DND-41 (cell line): ENCODE results near the gene MFNG.

Source experiments
- EZH2 ChIP-seq: IDR thresholded peaks from 3 replicates; pipeline ENCODE4 v1.6.1; 2012; ENCODE audit warnings: borderline replicate concordance, low read depth, mild to moderate bottlenecking, moderate library complexity, low read length, inconsistent platforms; ENCODE audit not compliant: severe bottlenecking
- TF ChIP-seq, protein P1 (sequence below): IDR thresholded peaks from 2 replicates; pipeline ENCODE4 v1.5.1; 2012; ENCODE audit warnings: borderline replicate concordance, low read length, moderate library complexity, mild to moderate bottlenecking; ENCODE audit not compliant: poor library complexity, severe bottlenecking; ENCODE audit errors: extremely low read depth

GRCh38 chr22:37503183-37503683 lies 17.0 kb upstream of the MFNG start:
- TF ChIP-seq, protein P1, sequence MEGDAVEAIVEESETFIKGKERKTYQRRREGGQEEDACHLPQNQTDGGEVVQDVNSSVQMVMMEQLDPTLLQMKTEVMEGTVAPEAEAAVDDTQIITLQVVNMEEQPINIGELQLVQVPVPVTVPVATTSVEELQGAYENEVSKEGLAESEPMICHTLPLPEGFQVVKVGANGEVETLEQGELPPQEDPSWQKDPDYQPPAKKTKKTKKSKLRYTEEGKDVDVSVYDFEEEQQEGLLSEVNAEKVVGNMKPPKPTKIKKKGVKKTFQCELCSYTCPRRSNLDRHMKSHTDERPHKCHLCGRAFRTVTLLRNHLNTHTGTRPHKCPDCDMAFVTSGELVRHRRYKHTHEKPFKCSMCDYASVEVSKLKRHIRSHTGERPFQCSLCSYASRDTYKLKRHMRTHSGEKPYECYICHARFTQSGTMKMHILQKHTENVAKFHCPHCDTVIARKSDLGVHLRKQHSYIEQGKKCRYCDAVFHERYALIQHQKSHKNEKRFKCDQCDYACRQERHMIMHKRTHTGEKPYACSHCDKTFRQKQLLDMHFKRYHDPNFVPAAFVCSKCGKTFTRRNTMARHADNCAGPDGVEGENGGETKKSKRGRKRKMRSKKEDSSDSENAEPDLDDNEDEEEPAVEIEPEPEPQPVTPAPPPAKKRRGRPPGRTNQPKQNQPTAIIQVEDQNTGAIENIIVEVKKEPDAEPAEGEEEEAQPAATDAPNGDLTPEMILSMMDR = no peak
- no peak for TF ChIP-seq EZH2
